Measurements from ENCODE around the gene KLC1.

The KLC1 gene

GRCh38 chr14:103733651-103734050 is 104.6 kb downstream of the KLC1 start:
- CTCF ChIA-PET = no interaction called here
- POLR2A ChIA-PET = no interaction called here
- TF ChIP-seq, protein P1, sequence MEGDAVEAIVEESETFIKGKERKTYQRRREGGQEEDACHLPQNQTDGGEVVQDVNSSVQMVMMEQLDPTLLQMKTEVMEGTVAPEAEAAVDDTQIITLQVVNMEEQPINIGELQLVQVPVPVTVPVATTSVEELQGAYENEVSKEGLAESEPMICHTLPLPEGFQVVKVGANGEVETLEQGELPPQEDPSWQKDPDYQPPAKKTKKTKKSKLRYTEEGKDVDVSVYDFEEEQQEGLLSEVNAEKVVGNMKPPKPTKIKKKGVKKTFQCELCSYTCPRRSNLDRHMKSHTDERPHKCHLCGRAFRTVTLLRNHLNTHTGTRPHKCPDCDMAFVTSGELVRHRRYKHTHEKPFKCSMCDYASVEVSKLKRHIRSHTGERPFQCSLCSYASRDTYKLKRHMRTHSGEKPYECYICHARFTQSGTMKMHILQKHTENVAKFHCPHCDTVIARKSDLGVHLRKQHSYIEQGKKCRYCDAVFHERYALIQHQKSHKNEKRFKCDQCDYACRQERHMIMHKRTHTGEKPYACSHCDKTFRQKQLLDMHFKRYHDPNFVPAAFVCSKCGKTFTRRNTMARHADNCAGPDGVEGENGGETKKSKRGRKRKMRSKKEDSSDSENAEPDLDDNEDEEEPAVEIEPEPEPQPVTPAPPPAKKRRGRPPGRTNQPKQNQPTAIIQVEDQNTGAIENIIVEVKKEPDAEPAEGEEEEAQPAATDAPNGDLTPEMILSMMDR (IDR thresholded peaks at IDR 0.05; ENCODE audit: control extremely low read depth, extremely low read depth, low read depth, missing control alignments) = no peak
- no peak for DNase-seq (ENCODE audit: extremely low spot score)

DNA sequence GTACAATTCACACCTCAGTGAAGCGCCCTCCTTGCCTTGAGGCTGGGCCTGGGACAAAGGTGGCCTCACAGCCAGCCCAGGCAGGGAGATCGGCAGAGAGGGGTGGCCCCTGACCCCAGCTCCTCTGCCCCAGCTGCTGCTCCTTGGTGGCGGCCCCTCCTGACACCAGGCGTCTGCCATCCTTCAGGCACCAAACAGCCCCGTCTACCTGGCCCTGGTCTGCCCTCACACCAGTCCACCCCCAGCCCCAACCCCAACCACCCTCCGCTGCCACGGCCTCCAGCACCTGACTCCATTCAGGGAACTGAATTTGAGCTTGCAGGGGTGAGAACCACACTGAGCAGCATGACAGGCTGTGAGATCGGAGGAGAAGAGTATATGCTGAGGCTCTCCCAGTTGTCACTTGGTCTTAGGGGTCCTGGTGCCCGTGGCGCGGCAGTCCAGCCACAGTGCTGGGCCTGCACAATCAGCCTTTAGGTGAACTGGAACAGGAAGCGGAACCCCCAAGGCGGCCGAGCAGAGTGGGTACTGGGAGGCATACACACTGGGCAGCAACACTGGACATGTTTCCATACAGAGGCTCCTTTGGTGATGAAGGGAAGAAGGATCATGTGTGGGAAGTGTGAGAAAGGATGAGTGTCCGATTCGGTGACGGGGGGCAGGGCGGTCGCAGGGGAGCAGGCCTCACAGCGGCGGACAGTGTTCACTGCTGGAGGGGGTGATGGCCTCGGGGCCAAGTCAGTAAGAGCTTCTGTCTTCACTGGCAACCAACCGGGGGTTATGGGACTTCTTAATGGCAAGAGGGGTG is 105.3 kb downstream of the KLC1 start:
- ChIA-PET POLR2A (no interaction called here), CTCF (no interaction called here)
- TF ChIP-seq, protein P1 (IDR thresholded peaks at IDR 0.05; ENCODE audit: control extremely low read depth, extremely low read depth, low read depth, missing control alignments) = no peak
- DNase-seq (ENCODE audit: extremely low spot score) = no peak

- TF ChIP-seq, protein P1 (IDR thresholded peaks at IDR 0.05; ENCODE audit: control extremely low read depth, extremely low read depth, low read depth, missing control alignments) = no peak
- ChIA-PET POLR2A (no interaction called here), CTCF (interaction anchor here (0.9 to 1.0 kb wide), 2 partner anchors 16 to 19 kb away, joined by 3 read pairs; partner anchors contain the start of gene ZFYVE21)
- no peak for DNase-seq (ENCODE audit: extremely low spot score)
Observed at GRCh38 chr14:103735022-103735421, 106.0 kb downstream of the KLC1 start.

DNA sequence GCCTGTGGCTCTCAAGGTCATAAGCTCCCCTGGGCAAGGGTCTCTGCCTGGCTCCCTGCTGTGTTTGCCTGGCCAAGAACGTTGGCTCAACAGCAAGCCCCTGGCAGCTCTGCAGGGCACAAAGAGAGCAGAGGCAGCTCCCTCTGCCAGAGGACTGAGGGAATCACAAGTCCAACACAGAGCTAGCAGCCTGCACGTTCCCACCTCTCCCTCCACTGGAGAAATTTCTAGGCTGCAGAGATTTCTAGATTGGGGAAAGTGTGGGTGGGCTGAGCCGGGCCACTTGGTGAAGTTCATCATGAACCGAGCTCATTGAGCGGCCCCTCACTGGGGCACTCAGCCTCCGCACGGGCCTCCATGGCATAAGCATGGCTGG is 106.4 kb downstream of the KLC1 start:
- no peak for DNase-seq (ENCODE audit: extremely low spot score)
- POLR2A ChIA-PET = interaction anchor here (0.6 kb wide), 1 partner anchor 81 kb away, joined by 5 read pairs; no protein-coding TSS in a partner anchor
- TF ChIP-seq, protein P1 (IDR thresholded peaks at IDR 0.05; ENCODE audit: control extremely low read depth, extremely low read depth, low read depth, missing control alignments) = no peak
- CTCF ChIA-PET = interaction anchor here (0.9 to 2.1 kb wide), 3 partner anchors 17 to 74 kb away, joined by 3 to 6 read pairs (median 3); partner anchors contain the start of gene ZFYVE21

DNA sequence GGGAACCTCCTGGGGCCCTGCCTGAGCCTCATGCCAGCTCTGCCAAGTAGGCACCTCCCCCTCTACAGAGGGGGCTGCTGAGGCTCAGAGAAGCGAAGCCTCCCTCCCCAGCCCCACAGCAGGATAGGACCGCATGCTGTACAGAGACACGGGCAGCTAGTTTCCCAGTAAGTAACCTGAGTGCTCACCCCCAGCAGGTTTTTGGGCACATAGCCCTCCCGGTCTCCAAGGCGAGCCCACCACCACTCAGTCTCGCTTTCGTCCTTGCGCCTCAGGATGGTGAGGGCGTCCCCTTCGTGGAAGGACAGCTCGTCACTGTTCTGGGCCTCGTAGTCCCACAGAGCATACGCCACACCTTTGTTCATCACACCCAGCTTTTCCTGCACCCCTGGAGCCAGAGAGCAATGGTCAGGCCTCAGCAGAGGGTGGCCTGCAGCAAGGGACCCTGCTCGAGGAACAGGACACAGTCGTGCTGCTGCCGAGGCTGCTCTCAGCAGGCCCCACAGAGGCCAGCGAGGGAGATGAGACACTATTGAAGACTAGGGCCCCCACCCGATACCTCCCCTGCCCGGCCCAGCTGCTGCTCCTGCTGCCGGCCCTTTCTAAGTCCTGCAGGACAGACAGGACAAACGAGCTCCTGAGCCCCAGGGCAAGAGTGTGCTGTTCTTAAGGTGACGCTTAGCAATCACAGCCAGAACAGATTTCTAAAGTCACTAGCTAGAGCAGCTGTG is 107.0 kb downstream of the KLC1 start:
- TF ChIP-seq, protein P1 (IDR thresholded peaks at IDR 0.05; ENCODE audit: control extremely low read depth, extremely low read depth, low read depth, missing control alignments) = no peak
- CTCF ChIA-PET = interaction anchor here (0.9 to 2.1 kb wide), 3 partner anchors 17 to 73 kb away, joined by 3 to 6 read pairs (median 3); partner anchors contain the start of gene ZFYVE21
- no peak for DNase-seq (ENCODE audit: extremely low spot score)
- POLR2A ChIA-PET = interaction anchor here (0.6 kb wide), 1 partner anchor 80 kb away, joined by 5 read pairs; no protein-coding TSS in a partner anchor

- ChIA-PET CTCF (interaction anchor here (0.9 to 2.1 kb wide), 3 partner anchors 10 to 72 kb away, joined by 3 to 6 read pairs (median 3); no protein-coding TSS in a partner anchor), POLR2A (no interaction called here)
Observed at GRCh38 chr14:103736546-103737431, 107.8 kb downstream of the KLC1 start.

More at GRCh38 chr14:103736546-103737431, 107.8 kb downstream of the KLC1 start:
- TF ChIP-seq, protein P1 (IDR thresholded peaks at IDR 0.05; ENCODE audit: control extremely low read depth, extremely low read depth, low read depth, missing control alignments) = no peak
- no peak for DNase-seq (ENCODE audit: extremely low spot score)

All from GM10248 (cell line).